ENCODE data around the gene IRF6. TPM values are rescaled to one million over a fixed set of nuclear protein-coding genes. Genes with fewer than 3 reads are reported as not detected.

IRF6 gene
- total RNA-seq, 1 donor from 2014 or later = 0.16 TPM

DNA sequence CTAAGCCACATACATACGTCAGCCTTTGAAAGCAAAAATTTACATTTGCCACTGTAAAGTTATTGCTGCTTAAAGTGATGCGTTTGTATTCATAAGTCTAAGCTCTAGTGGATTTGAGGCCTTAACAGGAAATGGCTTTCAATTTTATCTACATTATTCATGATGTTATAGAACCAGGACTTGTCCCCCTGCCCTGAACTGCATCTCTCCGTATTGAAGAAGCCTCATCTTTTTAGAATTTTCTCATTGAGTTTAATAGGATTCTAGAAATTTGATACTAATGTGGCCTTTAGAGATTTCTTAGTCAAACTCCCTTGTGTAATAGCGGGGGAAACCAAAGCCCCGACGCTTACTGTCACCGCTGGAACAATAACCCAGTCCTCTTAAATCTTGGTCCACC lies 31.7 kb upstream of the IRF6 start:
- Mint-ChIP-seq H3K9me3 (no peaks in the 10 kb centered on the region), H3K36me3 (ENCODE audit: low read depth) (peaks cover 84% of the 10 kb centered on the region), H3K27me3 (ENCODE audit: insufficient read depth) (no peaks in the 10 kb centered on the region), H3K4me1 (ENCODE audit: low read depth) (peaks cover 57% of the 10 kb centered on the region), H3K4me3 (no peak overlapping the region), H3K27ac (no peak overlapping the region)
- no peak for DNase-seq (ENCODE audit: low spot score)
- intact Hi-C loops (cut with micrococcal nuclease) = no loop called here

DNA sequence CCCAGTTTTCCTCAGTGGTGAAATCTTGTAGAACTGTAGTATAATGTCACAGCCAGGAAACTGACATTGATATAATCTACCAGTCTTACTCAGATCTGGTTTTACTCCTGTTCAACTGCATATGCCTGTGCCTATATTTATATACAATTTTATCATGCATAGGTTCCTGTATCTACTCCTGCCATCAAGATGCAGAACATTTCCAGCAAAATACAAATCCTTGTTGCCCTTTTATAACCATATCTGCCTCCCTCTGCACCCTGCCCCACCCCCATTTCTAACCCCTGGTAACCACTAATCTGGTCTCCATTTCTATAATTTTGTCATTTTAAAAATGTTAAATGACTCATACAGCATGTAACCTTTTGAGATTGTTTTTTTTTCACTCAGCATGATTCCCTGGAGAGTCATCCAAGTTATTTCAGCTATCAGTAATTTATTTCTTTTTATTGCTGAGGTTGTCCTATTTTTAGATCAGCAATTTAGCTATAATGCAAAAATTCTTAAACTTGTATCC lies 29.9 kb upstream of the IRF6 start:
- Mint-ChIP-seq H3K27me3 (ENCODE audit: insufficient read depth) (no peaks in the 10 kb centered on the region), H3K27ac (peak overlapping the region; percentile 73), H3K4me1 (ENCODE audit: low read depth) (peaks cover 60% of the 10 kb centered on the region), H3K4me3 (no peak overlapping the region), H3K9me3 (no peaks in the 10 kb centered on the region), H3K36me3 (ENCODE audit: low read depth) (peaks cover 80% of the 10 kb centered on the region)
- DNase-seq (ENCODE audit: low spot score) = no peak
- intact Hi-C loops (cut with micrococcal nuclease) = no loop called here

DNA sequence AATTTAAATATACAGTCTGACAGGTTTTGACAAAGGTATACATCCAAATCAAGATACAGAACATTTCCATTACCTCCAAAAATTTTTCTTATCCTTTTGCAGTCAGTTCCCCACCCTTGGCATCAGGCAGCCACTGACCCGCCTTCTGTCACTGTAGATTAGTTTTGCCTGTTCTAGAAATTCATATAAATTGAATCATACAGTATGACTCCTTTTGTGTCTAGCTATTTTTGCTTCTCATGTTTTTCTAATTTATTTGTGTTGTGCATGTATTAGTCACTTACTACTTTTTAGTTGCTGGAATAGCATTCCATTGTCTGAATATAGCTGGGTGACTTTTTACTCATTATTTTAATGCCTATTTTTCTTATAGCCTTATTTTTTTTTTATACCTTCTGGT lies 25.7 kb upstream of the IRF6 start:
- no peak overlapping the region for H3K4me3 Mint-ChIP-seq
- no peak for DNase-seq (ENCODE audit: low spot score)
- H3K27ac Mint-ChIP-seq = no peak overlapping the region
- intact Hi-C loops (cut with micrococcal nuclease) = no loop called here
- H3K27me3 Mint-ChIP-seq (ENCODE audit: insufficient read depth) = no peaks in the 10 kb centered on the region
- no peaks in the 10 kb centered on the region for H3K9me3 Mint-ChIP-seq
- peaks cover 67% of the 10 kb centered on the region for H3K4me1 Mint-ChIP-seq (ENCODE audit: low read depth)
- H3K36me3 Mint-ChIP-seq (ENCODE audit: low read depth) = peaks cover 60% of the 10 kb centered on the region

- peak overlapping the region; percentile 1 for H3K27ac Mint-ChIP-seq
Observed at GRCh38 chr1:209830722-209831121, 24.8 kb upstream of the IRF6 start.

DNA sequence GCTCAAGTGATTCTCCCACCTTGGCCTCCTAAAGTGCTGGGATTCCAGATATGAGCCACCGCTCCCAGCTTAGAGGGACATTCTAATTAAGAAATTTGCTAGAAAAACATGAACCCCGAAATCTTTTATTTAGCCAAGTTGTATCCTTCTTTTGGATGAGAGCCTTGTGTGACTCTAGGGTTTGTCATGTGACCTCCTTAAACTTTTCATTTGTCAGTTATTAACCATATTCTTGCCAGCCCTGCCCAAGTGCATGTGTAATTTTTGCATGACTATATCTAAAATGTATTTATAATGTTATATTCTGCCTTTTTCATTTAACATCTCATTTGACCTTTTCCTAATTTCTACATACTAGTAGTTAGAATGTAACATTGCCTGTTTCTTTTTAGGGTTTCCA lies 23.8 kb upstream of the IRF6 start:
- Mint-ChIP-seq H3K4me1 (ENCODE audit: low read depth) (peaks cover 48% of the 10 kb centered on the region), H3K27ac (peak overlapping the region; percentile 25), H3K9me3 (no peaks in the 10 kb centered on the region), H3K27me3 (ENCODE audit: insufficient read depth) (peaks cover 5% of the 10 kb centered on the region), H3K36me3 (ENCODE audit: low read depth) (peaks cover 43% of the 10 kb centered on the region), H3K4me3 (peak overlapping the region; percentile 86)
- no peak for DNase-seq (ENCODE audit: low spot score)
- intact Hi-C loops (cut with micrococcal nuclease) = no loop called here

More at GRCh38 chr1:209830722-209831121, 24.8 kb upstream of the IRF6 start:
- intact Hi-C loops (cut with micrococcal nuclease) = no loop called here
- DNase-seq (ENCODE audit: low spot score) = no peak
- Mint-ChIP-seq H3K4me3 (peak overlapping the region; percentile 5), H3K36me3 (ENCODE audit: low read depth) (peaks cover 53% of the 10 kb centered on the region), H3K9me3 (no peaks in the 10 kb centered on the region), H3K27me3 (ENCODE audit: insufficient read depth) (peaks cover 4% of the 10 kb centered on the region), H3K4me1 (ENCODE audit: low read depth) (peaks cover 58% of the 10 kb centered on the region)

GRCh38 chr1:209827384-209828262 lies 21.7 kb upstream of the IRF6 start, which contains the start of gene UTP25:
Gene UTP25 (plus strand): TSS chr1:209827972. CDS start chr1:209828064, 92 bp downstream.
- H3K9me3 Mint-ChIP-seq = no peaks in the 10 kb centered on the region

GRCh38 chr1:209825591-209826434 lies 19.9 kb upstream of the IRF6 start:
- intact Hi-C loops (cut with micrococcal nuclease) = loop anchor here (2.0 kb wide), 1 partner anchor 153 kb away; no protein-coding TSS in a partner anchor
- peaks cover 48% of the 10 kb centered on the region for H3K4me1 Mint-ChIP-seq (ENCODE audit: low read depth)
- DNase-seq (ENCODE audit: low spot score) = no peak
- H3K9me3 Mint-ChIP-seq = no peaks in the 10 kb centered on the region
- peaks cover 22% of the 10 kb centered on the region for H3K27me3 Mint-ChIP-seq (ENCODE audit: insufficient read depth)
- peak overlapping the region; percentile 30 for H3K27ac Mint-ChIP-seq
- H3K4me3 Mint-ChIP-seq = no peak overlapping the region
- H3K36me3 Mint-ChIP-seq (ENCODE audit: low read depth) = peaks cover 16% of the 10 kb centered on the region

More at GRCh38 chr1:209827384-209828262, 21.7 kb upstream of the IRF6 start, which contains the start of gene UTP25:
- Mint-ChIP-seq H3K4me3 (peak within 1 kb of the TSS; percentile 93), H3K4me1 (ENCODE audit: low read depth) (peaks cover 51% of the 10 kb centered on the region), H3K27ac (peak within 1 kb of the TSS; percentile 90), H3K27me3 (ENCODE audit: insufficient read depth) (peaks cover 9% of the 10 kb centered on the region), H3K36me3 (ENCODE audit: low read depth) (peaks cover 25% of the 10 kb centered on the region)
- DNase-seq (ENCODE audit: low spot score) = peak; percentile 89
- intact Hi-C loops (cut with micrococcal nuclease) = loop anchor here (1.0 to 2.0 kb wide), 6 partner anchors 43 to 505 kb away; partner anchors contain the start of genes C1orf74 and TRAF3IP3

GRCh38 chr1:209823143-209824041 lies 17.4 kb upstream of the IRF6 start:
- peaks cover 27% of the 10 kb centered on the region for H3K4me1 Mint-ChIP-seq (ENCODE audit: low read depth)
- no peak overlapping the region for H3K27ac Mint-ChIP-seq
- no peak for DNase-seq (ENCODE audit: low spot score)
- no peaks in the 10 kb centered on the region for H3K9me3 Mint-ChIP-seq
- intact Hi-C loops (cut with micrococcal nuclease) = loop anchor here (2.0 kb wide), 1 partner anchor 113 kb away; no protein-coding TSS in a partner anchor
- peak overlapping the region; percentile 1 for H3K4me3 Mint-ChIP-seq
- peaks cover 2% of the 10 kb centered on the region for H3K36me3 Mint-ChIP-seq (ENCODE audit: low read depth)
- peaks cover 30% of the 10 kb centered on the region for H3K27me3 Mint-ChIP-seq (ENCODE audit: insufficient read depth)

DNA sequence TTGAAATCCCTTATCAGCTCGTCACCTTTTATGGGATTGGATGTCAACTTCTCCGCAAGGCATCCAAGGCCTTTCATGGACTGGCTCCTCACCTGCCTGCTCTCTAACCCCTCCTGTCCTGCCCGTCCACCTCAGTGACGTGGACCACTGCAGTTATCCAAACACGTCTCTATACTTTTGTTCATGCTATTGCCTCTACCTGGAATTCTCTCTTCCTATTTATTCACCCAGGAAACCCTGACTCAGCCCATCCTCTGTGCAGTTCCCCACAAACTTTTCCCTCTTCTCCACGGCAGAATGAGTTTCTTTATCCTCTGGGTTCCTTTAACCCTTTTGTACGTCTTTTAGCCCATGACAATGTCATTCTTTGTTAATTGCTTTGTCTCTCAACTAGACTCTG lies 16.8 kb upstream of the IRF6 start:
- H3K4me1 Mint-ChIP-seq (ENCODE audit: low read depth) = peaks cover 24% of the 10 kb centered on the region
- peaks cover 2% of the 10 kb centered on the region for H3K36me3 Mint-ChIP-seq (ENCODE audit: low read depth)
- DNase-seq (ENCODE audit: low spot score) = no peak
- peak overlapping the region; percentile 1 for H3K4me3 Mint-ChIP-seq
- no peak overlapping the region for H3K27ac Mint-ChIP-seq
- H3K27me3 Mint-ChIP-seq (ENCODE audit: insufficient read depth) = peaks cover 32% of the 10 kb centered on the region
- no peaks in the 10 kb centered on the region for H3K9me3 Mint-ChIP-seq
- intact Hi-C loops (cut with micrococcal nuclease) = loop anchor here (2.0 kb wide), 1 partner anchor 114 kb away; no protein-coding TSS in a partner anchor

DNA sequence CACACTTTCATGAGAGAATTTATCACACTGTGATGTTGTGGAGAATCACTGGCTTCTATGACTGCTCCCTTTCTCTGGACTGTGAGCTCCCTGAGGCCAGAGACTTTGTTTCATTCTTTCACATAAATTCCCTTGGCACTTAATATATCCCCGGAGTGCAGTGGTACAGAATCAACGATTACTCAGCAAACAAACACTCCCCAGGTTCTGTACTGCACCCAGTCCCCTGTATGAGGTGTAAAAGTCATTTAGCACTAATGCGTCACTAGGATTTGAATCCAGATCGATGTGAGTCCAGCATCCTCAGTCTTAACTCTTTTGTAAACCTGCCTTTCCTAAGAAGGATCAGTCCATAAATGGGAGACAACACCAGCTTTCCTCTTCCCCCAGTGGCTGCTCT lies 15.0 kb upstream of the IRF6 start:
- Mint-ChIP-seq H3K9me3 (no peaks in the 10 kb centered on the region), H3K27ac (no peak overlapping the region), H3K4me1 (ENCODE audit: low read depth) (peaks cover 17% of the 10 kb centered on the region), H3K27me3 (ENCODE audit: insufficient read depth) (peaks cover 31% of the 10 kb centered on the region), H3K4me3 (no peak overlapping the region), H3K36me3 (ENCODE audit: low read depth) (no peaks in the 10 kb centered on the region)
- DNase-seq (ENCODE audit: low spot score) = no peak
- intact Hi-C loops (cut with micrococcal nuclease) = no loop called here

DNA sequence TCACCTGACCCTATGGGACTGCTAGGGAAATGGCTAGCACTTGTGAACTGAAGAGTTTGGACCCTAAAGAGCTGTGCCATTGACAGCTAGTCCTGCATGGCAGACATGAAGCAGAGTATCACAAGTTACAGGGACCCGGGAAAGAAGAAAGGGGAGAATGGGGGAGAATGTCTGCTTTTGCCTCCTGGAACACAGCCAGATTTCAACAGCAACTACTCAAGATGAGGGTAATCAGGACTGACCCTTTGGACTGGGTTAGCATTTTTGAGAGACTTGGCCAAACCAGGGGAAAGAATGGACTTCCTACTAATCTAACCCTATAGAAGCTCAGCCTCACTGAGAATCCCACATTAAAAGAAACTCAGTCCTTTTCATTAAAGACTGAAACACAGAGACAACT lies 13.1 kb upstream of the IRF6 start:
- H3K4me1 Mint-ChIP-seq (ENCODE audit: low read depth) = peaks cover 26% of the 10 kb centered on the region
- H3K36me3 Mint-ChIP-seq (ENCODE audit: low read depth) = no peaks in the 10 kb centered on the region
- DNase-seq (ENCODE audit: low spot score) = no peak
- H3K27me3 Mint-ChIP-seq (ENCODE audit: insufficient read depth) = peaks cover 26% of the 10 kb centered on the region
- no peaks in the 10 kb centered on the region for H3K9me3 Mint-ChIP-seq
- H3K27ac Mint-ChIP-seq = no peak overlapping the region
- H3K4me3 Mint-ChIP-seq = no peak overlapping the region
- intact Hi-C loops (cut with micrococcal nuclease) = no loop called here

GRCh38 chr1:209817691-209818090 lies 11.7 kb upstream of the IRF6 start:
- no peak overlapping the region for H3K27ac Mint-ChIP-seq
- no peaks in the 10 kb centered on the region for H3K36me3 Mint-ChIP-seq (ENCODE audit: low read depth)
- H3K4me3 Mint-ChIP-seq = no peak overlapping the region
- H3K27me3 Mint-ChIP-seq (ENCODE audit: insufficient read depth) = peaks cover 23% of the 10 kb centered on the region
- intact Hi-C loops (cut with micrococcal nuclease) = no loop called here
- no peak for DNase-seq (ENCODE audit: low spot score)
- peaks cover 15% of the 10 kb centered on the region for H3K4me1 Mint-ChIP-seq (ENCODE audit: low read depth)
- no peaks in the 10 kb centered on the region for H3K9me3 Mint-ChIP-seq

Data from activated T-helper 1 cell treated with anti-CD3 and anti-CD28 coated beads, Interleukin-12 subunit alpha, Interleukin-12 subunit beta, Interleukin-2, Interleukin-4 antibody, amounts not matched to agents 30 ng/mL and 10 ng/mL and 1 ng/mL, durations not matched to agents 14 hours and 24 hours and 36 hours (primary cell).